HG03442 (cell line): ENCODE results near the gene CTNNB1.

Experiments used
- ATAC-seq: cut with Tn5 transposase; IDR thresholded peaks from one replicate; pipeline ENCODE4 v1.9.1; 2021; ENCODE audit warnings: mild to moderate bottlenecking, moderate library complexity; ENCODE audit not compliant: unreplicated experiment

CTNNB1 gene

GRCh38 chr3:41190509-41191284 is 8.6 kb upstream of the CTNNB1 start:
- ATAC-seq = peak; percentile 70

GRCh38 chr3:41192885-41193284 is 6.4 kb upstream of the CTNNB1 start:
- no peak for ATAC-seq

GRCh38 chr3:41193794-41194539 is 5.3 kb upstream of the CTNNB1 start:
- no peak for ATAC-seq

- ATAC-seq = no peak
Measured at GRCh38 chr3:41194701-41195100, 4.6 kb upstream of the CTNNB1 start.

GRCh38 chr3:41195946-41196345 is 3.4 kb upstream of the CTNNB1 start:
- no peak for ATAC-seq

- ATAC-seq = no peak
Measured at GRCh38 chr3:41196499-41197410, 2.5 kb upstream of the CTNNB1 start.

GRCh38 chr3:41198046-41198445 is 1.3 kb upstream of the CTNNB1 start:
- no peak for ATAC-seq

GRCh38 chr3:41198526-41198925 is 779 bp upstream of the CTNNB1 start:
- ATAC-seq = no peak

- ATAC-seq = no peak
Measured at GRCh38 chr3:41199866-41200668, 762 bp downstream of the CTNNB1 start.

- no peak for ATAC-seq
Measured at GRCh38 chr3:41200669-41201021, 1.3 kb downstream of the CTNNB1 start.

- ATAC-seq = no peak
Measured at GRCh38 chr3:41202075-41202833, 2.9 kb downstream of the CTNNB1 start.

- ATAC-seq = peak; percentile 23
Measured at GRCh38 chr3:41202834-41203345, 3.6 kb downstream of the CTNNB1 start.

- ATAC-seq = no peak
Measured at GRCh38 chr3:41204369-41204768, 5.1 kb downstream of the CTNNB1 start.

- no peak for ATAC-seq
Measured at GRCh38 chr3:41205591-41205990, 6.3 kb downstream of the CTNNB1 start.

- no peak for ATAC-seq
Measured at GRCh38 chr3:41207355-41207754, 8.1 kb downstream of the CTNNB1 start.

- no peak for ATAC-seq
Measured at GRCh38 chr3:41208507-41209220, 9.4 kb downstream of the CTNNB1 start.

GRCh38 chr3:41209646-41210045 is 10.3 kb downstream of the CTNNB1 start:
- ATAC-seq = no peak

- no peak for ATAC-seq
Measured at GRCh38 chr3:41210966-41211365, 11.7 kb downstream of the CTNNB1 start.

GRCh38 chr3:41212088-41212487 is 12.8 kb downstream of the CTNNB1 start:
- ATAC-seq = no peak
